Sigmoid colon (tissue), 7 donors: ENCODE results near the gene CASZ1. TPM values are rescaled to one million over a fixed set of nuclear protein-coding genes. Genes with fewer than 3 reads are reported as not detected.

ENCODE experiments used
- DNase-seq: peaks from one replicate; pipeline ENCODE4 v3.0.0-alpha.2; 2019
- H3K27ac ChIP-seq, 4 donors: fragments of 200-600 bp; sonication (generic); one replicate each; pipeline ENCODE4 v1.5.1; 2016 to 2019; ENCODE audit warnings: mild to moderate bottlenecking in 1 of 4
- H3K27me3 ChIP-seq, 3 donors: fragments of 200-600 bp; sonication (generic); one replicate each; pipeline ENCODE4 v1.5.1; 2019; ENCODE audit warnings: mild to moderate bottlenecking in 1 of 3
- H3K36me3 ChIP-seq, 4 donors: fragments of 200-600 bp; sonication (generic); one replicate each; pipeline ENCODE4 v1.5.1; 2016 to 2019
- H3K4me1 ChIP-seq, 4 donors: fragments of 200-600 bp; sonication (generic); one replicate each; pipeline ENCODE4 v1.5.1; 2017 to 2019
- H3K4me3 ChIP-seq, 4 donors: fragments of 200-600 bp; sonication (generic); one replicate each; pipeline ENCODE4 v1.5.1; 2017 to 2019; ENCODE audit warnings: mild to moderate bottlenecking in 2 of 4, moderate library complexity in 1 of 4
- H3K9me3 ChIP-seq, 4 donors: fragments of 200-600 bp in 3 of 4; sonication (generic) in 3 of 4; one replicate each; pipeline versions ENCODE4 v1.5.1 to v1.6.1; 2013 to 2019
- CTCF ChIP-seq, 4 experiments: fragments of 450-650 bp in 3 of 4; fragments of 200-600 bp in 1 of 4; IDR thresholded peaks; one replicate each; pipeline ENCODE4 v1.5.1; 2016 to 2019; ENCODE audit warnings: antibody characterized with exemption in 4 of 4, mild to moderate bottlenecking in 3 of 4, moderate library complexity in 2 of 4
- EP300 ChIP-seq, 4 donors: sonication (generic); formaldehyde crosslinking; IDR thresholded peaks; one replicate each; pipeline ENCODE4 v1.6.1; 2017; ENCODE audit warnings: antibody characterized with exemption in 4 of 4
- POLR2A ChIP-seq, 2 donors: fragments of 450-650 bp; IDR thresholded peaks; one replicate each; pipeline ENCODE4 v1.6.1; 2016; ENCODE audit warnings: antibody characterized with exemption in 2 of 2, mild to moderate bottlenecking in 2 of 2, moderate library complexity in 2 of 2
- POLR2AphosphoS5 ChIP-seq, 4 donors: sonication (generic); formaldehyde crosslinking; IDR thresholded peaks; one replicate each; pipeline ENCODE4 v1.6.1; 2017; ENCODE audit warnings: antibody characterized with exemption in 4 of 4
- WGBS, 2 donors: extraction: QIAGEN DNeasy Blood & Tissue Kit; methylation state at CpG; one replicate each; pipeline ENCODE4 v1.1.7; 2013; 5-methylcytosine and 5-hydroxymethylcytosine counted together
- intact Hi-C: fragments of 100-400 bp; cut with DNase I; formaldehyde crosslinking; loops from one replicate; pipeline ENCODE4 v1.15.1; 2023
- polyA plus RNA-seq, 3 donors: library from polyadenylated mRNA; stranded (reverse); fragments of 200-250 nt; gene quantifications; one replicate each; pipeline ENCODE4 v1.2.3, GENCODE V29; 2013
- small RNA-seq, 3 donors: library from RNA; depleted of rRNA; stranded (forward); fragments of <200 nt; gene quantifications; one replicate each; pipeline ENCODE3, GENCODE V24; 2016
- total RNA-seq, 4 donors: library from RNA; depleted of rRNA; stranded (reverse); fragments of >200 nt; gene quantifications; one replicate each; pipeline ENCODE4 v1.1.0, GENCODE V29; 2016
- donor health status: healthy with polysubstance abuse.
- donor health status: Bipolar disorder and iron deficiency.
- donor health status: healthy.

CASZ1 gene
- total and polyA plus RNA-seq, 7 donors: 4.2 to 47.9 (median 23.6) TPM

- no peak for DNase-seq
- peaks cover 0 to 26% (median 16%) of the 10 kb centered on the region in 4 donors for H3K4me1 ChIP-seq
- 56 to 59% methylated on average over 4 of the region's 4 CpGs for WGBS, 2 donors
Observed at GRCh38 chr1:10591010-10591409, 205.4 kb downstream of the CASZ1 start.

GRCh38 chr1:10589074-10589473 lies 207.4 kb downstream of the CASZ1 start:
- H3K9me3 ChIP-seq: no peaks in the 10 kb centered on the region
- DNase-seq: no peak
- H3K27me3 ChIP-seq: no peaks in the 10 kb centered on the region
- H3K36me3 ChIP-seq: no peaks in the 10 kb centered on the region
- TF ChIP-seq EP300 (IDR thresholded peaks at IDR 0.05): no peak
- TF ChIP-seq CTCF (IDR thresholded peaks at IDR 0.05): no peak
- no peak for TF ChIP-seq POLR2AphosphoS5 (IDR thresholded peaks at IDR 0.05)
- no peak for TF ChIP-seq POLR2A (IDR thresholded peaks at IDR 0.05)
- no peak overlapping the region for H3K4me3 ChIP-seq
- H3K4me1 ChIP-seq: peaks cover 0 to 26% (median 16%) of the 10 kb centered on the region in 4 donors
- WGBS, 2 donors: 95 to 96% methylated on average over 5 of the region's 5 CpGs
- no peak overlapping the region for H3K27ac ChIP-seq
- intact Hi-C loops: no loop called here

More at GRCh38 chr1:10591010-10591409, 205.4 kb downstream of the CASZ1 start:
- Histone ChIP-seq H3K27me3 (no peaks in the 10 kb centered on the region), H3K9me3 (no peaks in the 10 kb centered on the region), H3K27ac (no peak overlapping the region), H3K4me3 (no peak overlapping the region), H3K36me3 (no peaks in the 10 kb centered on the region)
- intact Hi-C loops: loop anchor here (5.0 kb wide), 1 partner anchor 49 kb away; no protein-coding TSS in a partner anchor
- no peak for TF ChIP-seq EP300 (IDR thresholded peaks at IDR 0.05)
- no peak for TF ChIP-seq POLR2AphosphoS5 (IDR thresholded peaks at IDR 0.05)
- no peak for TF ChIP-seq POLR2A (IDR thresholded peaks at IDR 0.05)
- no peak for TF ChIP-seq CTCF (IDR thresholded peaks at IDR 0.05)

- H3K4me3 ChIP-seq: no peak overlapping the region
- no peaks in the 10 kb centered on the region for H3K36me3 ChIP-seq
- H3K9me3 ChIP-seq: no peaks in the 10 kb centered on the region
- 94 to 95% methylated on average over 5 of the region's 5 CpGs for WGBS, 2 donors
- no peaks in the 10 kb centered on the region for H3K27me3 ChIP-seq
- H3K27ac ChIP-seq: no peak overlapping the region
- TF ChIP-seq POLR2AphosphoS5 (IDR thresholded peaks at IDR 0.05) (no peak), CTCF (IDR thresholded peaks at IDR 0.05) (no peak)
- intact Hi-C loops: no loop called here
- no peak for DNase-seq
- H3K4me1 ChIP-seq: peaks cover 0 to 26% (median 16%) of the 10 kb centered on the region in 4 donors
Observed at GRCh38 chr1:10588640-10589039, 207.8 kb downstream of the CASZ1 start.

Small RNAs within 50 kb of the gene (small RNA-seq; reads per million reads assigned to genes)
- 0 reads per million in 3 donors for gene RN7SL614P

Other genes starting within 250 kb of the CASZ1 start
- gene TARDBP, start 216.0 kb upstream of the CASZ1 start, total RNA-seq: 100 to 1,000 TPM in 3 of 4 donors, 10 to 100 TPM in 1; 68.6 to 158 (median 125) TPM
- 100 to 1,000 TPM; 108 to 158 (median 123) TPM for gene TARDBP, start 216.0 kb upstream of the CASZ1 start, polyA plus RNA-seq